MCF 10A (cell line): ENCODE data around the gene HAUS1. TPM values are rescaled to one million over a fixed set of nuclear protein-coding genes. Genes with fewer than 3 reads are reported as not detected.
"Not testable (repeated sequence)": the region's sequence is repeated elsewhere in the genome, so short reads cannot be mapped to it uniquely, and the experiment has no call there.

Experiments used
- BruUV-seq: library from RNA; stranded (reverse); fragments of 400-500 nt; replicated peaks from 2 replicates; lab custom pipeline; 2021; lab: Mats Ljungman, UMichigan
- CTCF ChIA-PET: fragments of 300-600 bp; sonication (Branson Sonifier 250); formaldehyde crosslinking; extraction: SDS; loops from one replicate; lab custom pipeline; 2021; ENCODE audit warnings: antibody characterized with exemption, inconsistent platforms; lab: Yijun Ruan, JAX
- POLR2A ChIA-PET: fragments of 300-600, 350-650 bp; sonication (Branson Sonifier 250); formaldehyde crosslinking; extraction: SDS; loops from one replicate; lab custom pipeline; 2020; ENCODE audit warnings: antibody characterized with exemption, inconsistent platforms; lab: Yijun Ruan, JAX
- DNase-seq: peaks from one replicate; pipeline ENCODE4 v3.0.0-alpha.2; 2018; ENCODE audit not compliant: unreplicated experiment
- H3K27ac Mint-ChIP-seq: one replicate; pipeline ENCODE4 v1.8.0; 2022; ENCODE audit warnings: mild to moderate bottlenecking, low read depth, mixed read lengths; ENCODE audit not compliant: unreplicated experiment
- H3K27me3 Mint-ChIP-seq: one replicate; pipeline ENCODE4 v1.8.0; 2022; ENCODE audit warnings: mixed read lengths; ENCODE audit not compliant: insufficient read depth, unreplicated experiment
- H3K36me3 Mint-ChIP-seq: one replicate; pipeline ENCODE4 v1.8.0; 2022; ENCODE audit warnings: mild to moderate bottlenecking, moderate library complexity, mixed read lengths; ENCODE audit not compliant: insufficient read depth, unreplicated experiment
- H3K4me1 Mint-ChIP-seq: one replicate; pipeline ENCODE4 v1.8.0; 2022; ENCODE audit warnings: mixed read lengths; ENCODE audit not compliant: insufficient read depth, unreplicated experiment
- H3K4me3 Mint-ChIP-seq: one replicate; pipeline ENCODE4 v1.8.0; 2022; ENCODE audit warnings: mild to moderate bottlenecking, moderate library complexity, mixed read lengths; ENCODE audit not compliant: unreplicated experiment
- H3K9me3 Mint-ChIP-seq: one replicate; pipeline ENCODE4 v1.8.0; 2022; ENCODE audit warnings: mixed read lengths; ENCODE audit not compliant: unreplicated experiment
- CTCF ChIP-seq: fragments of 200-600 bp; IDR thresholded peaks from one replicate; pipeline ENCODE4 v1.8.0; 2022; ENCODE audit warnings: antibody characterized with exemption, mild to moderate bottlenecking; ENCODE audit not compliant: unreplicated experiment
- intact Hi-C: fragments of 100-400 bp; cut with micrococcal nuclease; formaldehyde crosslinking; loops from 2 replicates; pipeline ENCODE4 v1.14.1; 2022
- total RNA-seq: library from RNA; stranded (reverse); gene quantifications from 2 replicates; pipeline ENCODE4 v1.2.3, GENCODE V29; 2022

HAUS1 gene
- total RNA-seq, 1 experiment from 2014 or later, result 21.6 TPM

- Mint-ChIP-seq H3K9me3 (no peaks in the 10 kb centered on the region), H3K4me1 (no peaks in the 10 kb centered on the region), H3K27me3 (no peaks in the 10 kb centered on the region), H3K36me3 (peaks cover 32% of the 10 kb centered on the region), H3K4me3 (no peak overlapping the region), H3K27ac (no peak overlapping the region)
- no TSS peak for BruUV-seq
- intact Hi-C loops, result no loop called here
- CTCF ChIA-PET, result no interaction called here
- no peak for TF ChIP-seq CTCF
- no peak for DNase-seq
- POLR2A ChIA-PET, result no interaction called here
Observed at GRCh38 chr18:46130061-46130460, 25.9 kb downstream of the HAUS1 start.

GRCh38 chr18:46130549-46130948 lies 26.4 kb downstream of the HAUS1 start:
- H3K9me3 Mint-ChIP-seq, BruUV-seq, H3K4me3 Mint-ChIP-seq, intact Hi-C loops, CTCF ChIA-PET, H3K27me3 Mint-ChIP-seq, H3K27ac Mint-ChIP-seq, DNase-seq, H3K4me1 Mint-ChIP-seq: not testable (repeated sequence)
- H3K36me3 Mint-ChIP-seq, result peaks cover 27% of the 10 kb centered on the region
- POLR2A ChIA-PET, result interaction anchor here (0.6 kb wide), 1 partner anchor 8 kb away, joined by 3 read pairs; no protein-coding TSS in a partner anchor

GRCh38 chr18:46133534-46133933 lies 29.3 kb downstream of the HAUS1 start:
- ChIA-PET CTCF (no interaction called here), POLR2A (no interaction called here)
- H3K27me3 Mint-ChIP-seq, result no peaks in the 10 kb centered on the region
- no peak overlapping the region for H3K27ac Mint-ChIP-seq
- no peak overlapping the region for H3K4me3 Mint-ChIP-seq
- H3K9me3 Mint-ChIP-seq, result no peaks in the 10 kb centered on the region
- no TSS peak for BruUV-seq
- intact Hi-C loops, result no loop called here
- H3K36me3 Mint-ChIP-seq, result peaks cover 16% of the 10 kb centered on the region
- TF ChIP-seq CTCF, result no peak
- no peaks in the 10 kb centered on the region for H3K4me1 Mint-ChIP-seq
- DNase-seq, result no peak

- Mint-ChIP-seq H3K36me3 (peaks cover 6% of the 10 kb centered on the region), H3K27me3 (no peaks in the 10 kb centered on the region), H3K4me3 (no peak overlapping the region), H3K4me1 (no peaks in the 10 kb centered on the region), H3K9me3 (no peaks in the 10 kb centered on the region), H3K27ac (no peak overlapping the region)
- CTCF ChIA-PET, result interaction anchor here (1.0 to 2.1 kb wide), 3 partner anchors 9 to 38 kb away, joined by 4 to 7 read pairs (median 5); no protein-coding TSS in a partner anchor
- no TSS peak for BruUV-seq
- intact Hi-C loops, result no loop called here
- DNase-seq, result no peak
- no peak for TF ChIP-seq CTCF
- POLR2A ChIA-PET, result interaction anchor here (0.7 to 1.1 kb wide), 2 partner anchors 9 kb away, joined by 3 to 5 read pairs; no protein-coding TSS in a partner anchor
Observed at GRCh38 chr18:46134920-46135675, 30.9 kb downstream of the HAUS1 start.
